ENCODE data around the gene MAGI2.
A peak's percentile ranks its signal among the peaks of the same experiment; 100 is the strongest.

The MAGI2 gene

DNA sequence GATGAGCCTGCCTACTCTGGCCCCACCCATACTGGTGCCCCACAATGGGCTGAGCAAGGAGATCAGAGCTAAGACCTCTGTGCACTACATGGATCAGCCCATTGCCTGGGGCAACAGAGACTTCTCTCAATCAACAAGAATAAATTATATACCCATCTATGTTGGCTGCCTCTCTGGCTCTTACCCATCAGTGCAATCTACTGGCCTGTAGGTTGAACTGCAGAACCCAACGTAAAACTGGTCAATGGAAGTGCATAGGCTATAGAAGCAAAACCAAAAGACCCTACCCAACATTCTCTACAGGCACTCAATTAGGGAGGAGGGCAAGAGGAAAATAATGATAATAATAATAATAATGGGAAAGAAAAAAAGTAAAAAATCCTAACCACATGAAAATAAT lies 574.3 kb downstream of the MAGI2 start:
- DNase-seq: no peak

DNA sequence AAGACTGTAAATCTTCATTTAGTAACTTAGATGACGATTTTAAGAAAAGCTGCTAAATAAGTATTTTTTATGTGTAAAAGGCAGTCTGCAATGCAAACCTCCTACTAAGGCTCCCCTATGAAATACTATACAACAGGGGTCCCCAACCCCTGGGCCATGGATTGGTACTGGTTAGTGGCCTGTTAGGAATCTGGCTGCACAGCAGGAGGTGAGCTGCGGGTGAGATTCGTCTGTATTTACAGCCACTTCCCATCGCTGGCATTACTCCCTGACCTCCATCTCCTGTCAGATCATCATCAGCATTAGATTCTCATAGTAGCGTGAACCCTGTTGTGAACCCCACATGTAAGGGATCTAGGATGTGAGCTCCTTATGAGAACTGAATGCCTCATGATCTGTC lies 580.4 kb downstream of the MAGI2 start:
- no peak for DNase-seq

DNA sequence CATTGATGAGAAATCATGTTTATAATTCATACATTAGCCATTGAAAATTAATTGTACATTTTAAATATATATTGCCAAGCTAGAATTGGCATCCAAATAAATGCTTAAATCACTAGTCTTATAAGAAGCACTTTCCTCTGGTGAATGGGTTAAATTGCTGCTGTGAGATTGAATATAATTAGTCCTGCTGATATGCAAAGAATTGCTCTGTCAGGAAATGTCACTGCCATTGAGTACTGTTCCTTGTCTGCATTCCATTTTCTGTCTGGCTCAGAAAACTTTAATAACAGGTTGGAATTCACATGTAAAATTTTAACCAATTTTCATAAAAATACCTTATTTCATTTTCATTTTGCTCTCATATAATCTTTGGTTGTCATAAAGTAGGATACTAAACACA lies 589.1 kb downstream of the MAGI2 start:
- no peak for DNase-seq

DNA sequence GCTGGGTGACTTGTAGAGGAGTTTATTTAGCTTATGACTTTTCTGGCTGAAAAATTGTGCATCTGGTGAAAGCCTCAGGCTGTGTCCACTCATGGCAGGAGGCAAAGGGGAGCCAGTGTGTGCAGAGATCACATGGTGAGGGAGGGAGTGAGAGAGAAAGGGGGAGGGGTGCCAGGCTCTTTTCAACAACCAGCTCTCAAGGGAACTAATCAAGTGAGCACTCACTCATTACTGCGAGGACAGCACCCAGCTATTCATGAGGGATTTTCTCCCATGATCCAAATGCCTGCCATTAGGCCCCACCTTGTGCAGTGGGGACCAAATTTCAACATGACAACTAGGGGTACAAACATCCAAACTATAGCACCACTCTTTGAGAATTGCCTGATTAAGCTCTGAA lies 590.2 kb downstream of the MAGI2 start:
- DNase-seq: no peak

DNA sequence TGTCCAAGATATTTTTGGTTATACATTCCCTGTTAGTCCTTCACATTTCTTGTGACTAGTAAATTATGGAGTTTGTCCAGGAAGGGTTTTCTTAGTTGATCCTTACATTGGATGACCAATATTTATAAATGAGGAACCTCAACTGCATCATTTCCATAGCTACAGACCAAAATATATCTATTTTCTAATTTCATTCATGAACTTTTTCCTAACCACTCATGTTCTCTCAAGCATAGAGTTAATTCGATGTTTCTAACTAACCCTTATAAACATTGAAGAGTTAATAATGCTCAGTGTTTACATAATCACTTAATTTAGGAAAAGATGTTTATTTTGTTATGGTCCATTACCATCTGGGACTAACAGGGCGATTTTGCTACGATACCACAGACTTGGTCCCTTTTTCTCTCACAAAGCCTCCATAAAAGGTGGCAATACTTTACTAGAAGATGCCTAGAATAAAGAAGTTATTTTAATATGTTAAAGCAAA lies 591.0 kb downstream of the MAGI2 start:
- no peak for DNase-seq

DNA sequence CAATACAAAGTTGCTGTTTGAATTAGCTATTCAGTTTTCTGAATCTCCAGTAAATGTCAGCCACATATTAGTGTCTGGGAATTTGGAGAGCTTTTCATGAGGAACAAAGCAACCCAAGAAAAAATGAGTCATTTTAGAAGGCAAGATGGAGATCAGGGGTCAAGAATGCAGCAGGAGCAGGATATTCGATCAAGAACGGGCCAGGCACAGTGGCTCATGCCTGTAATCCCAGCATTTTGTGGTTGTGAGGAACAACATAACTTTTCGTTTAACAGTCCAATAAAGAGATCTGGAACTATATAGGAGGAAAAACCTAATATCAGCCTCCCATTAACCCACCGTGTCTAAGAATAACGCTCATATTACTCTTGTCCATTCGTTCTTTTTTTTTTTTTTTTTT lies 600.5 kb downstream of the MAGI2 start:
- DNase-seq: peak; percentile 67

DNA sequence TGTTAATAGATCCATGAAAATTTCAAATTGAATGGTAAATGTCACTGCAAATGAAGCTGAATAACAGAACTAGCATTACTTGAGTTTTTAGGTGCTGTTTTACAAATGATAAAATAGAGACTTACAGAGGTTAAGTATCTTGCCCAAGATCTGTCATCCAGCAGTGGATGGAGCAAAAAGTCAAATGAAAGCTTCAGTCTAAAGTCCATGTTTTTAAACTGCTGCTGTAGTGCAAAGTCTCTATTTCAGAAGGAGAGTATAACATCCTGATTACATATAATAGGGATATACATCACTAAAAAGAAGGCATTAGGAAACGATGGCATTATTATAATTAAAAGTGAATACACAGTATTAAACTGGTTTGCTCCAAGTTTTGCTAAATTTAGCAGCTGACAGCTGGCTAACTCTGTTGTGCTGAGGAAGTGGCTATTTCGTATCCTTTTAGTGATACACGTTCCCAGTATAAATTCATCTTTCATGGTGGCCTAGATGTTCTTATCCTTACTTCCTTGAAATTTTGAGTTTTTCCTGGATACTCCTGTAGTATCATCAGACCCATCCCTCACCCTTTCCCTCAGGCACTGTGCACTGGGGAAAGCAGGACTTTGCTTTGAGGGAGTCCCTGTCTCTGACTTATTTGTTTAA lies 603.2 kb downstream of the MAGI2 start:
- no peak for DNase-seq

DNA sequence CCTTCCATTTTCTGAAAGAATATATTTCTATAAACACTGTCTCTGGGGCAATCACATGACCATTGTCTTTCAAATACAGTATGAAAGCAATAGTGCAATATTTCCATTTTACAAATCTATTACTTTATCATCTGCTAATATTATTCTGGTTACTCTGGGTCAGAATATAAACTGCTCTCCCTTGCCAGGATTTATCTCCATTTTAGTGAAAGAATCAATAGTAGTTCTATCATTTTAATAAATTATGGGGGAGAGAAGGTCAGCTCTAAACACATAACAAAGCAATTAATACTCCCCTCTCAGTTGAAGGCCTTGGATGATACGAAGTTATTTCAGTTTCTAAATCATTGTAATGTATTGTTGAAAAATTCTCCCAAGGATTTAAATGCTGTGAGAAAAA lies 608.3 kb downstream of the MAGI2 start:
- no peak for DNase-seq

DNA sequence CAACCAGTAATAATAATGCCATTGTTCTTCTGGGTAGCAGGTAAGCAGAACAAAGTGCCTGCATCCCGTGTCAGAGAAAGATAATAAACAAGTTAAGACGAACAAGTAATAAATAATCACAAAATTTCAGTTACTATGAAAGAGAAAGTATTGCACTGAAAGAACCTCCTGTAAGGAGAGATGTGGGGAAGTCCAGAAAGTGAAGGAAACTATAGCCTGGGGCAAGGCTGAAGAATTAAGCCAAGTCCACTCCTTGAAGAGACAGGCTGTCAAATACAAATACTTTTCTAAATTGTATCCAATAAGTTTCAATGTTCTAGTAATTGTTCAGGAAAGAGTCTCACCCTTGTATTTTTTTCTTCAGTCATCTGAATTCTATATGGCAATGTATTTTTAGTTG lies 611.4 kb downstream of the MAGI2 start:
- DNase-seq: no peak

DNA sequence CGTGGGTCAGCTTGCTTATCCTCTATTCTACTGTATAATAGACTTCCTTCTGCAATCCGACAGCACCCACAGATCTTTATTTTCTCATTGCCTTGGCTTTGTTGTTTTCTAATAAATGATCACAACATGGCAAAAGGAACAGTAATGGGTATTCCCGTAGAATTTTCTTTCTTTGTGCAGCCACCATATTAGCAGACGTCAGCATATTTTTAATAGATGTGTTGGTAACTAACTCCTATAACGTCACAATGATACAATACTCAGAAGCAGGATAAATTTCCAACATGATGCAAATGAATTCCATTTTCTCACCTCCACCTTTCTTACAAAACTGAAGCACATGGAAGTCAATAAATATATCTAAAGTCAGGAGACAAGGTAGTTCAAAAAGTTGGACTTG lies 617.6 kb downstream of the MAGI2 start:
- no peak for DNase-seq

DNA sequence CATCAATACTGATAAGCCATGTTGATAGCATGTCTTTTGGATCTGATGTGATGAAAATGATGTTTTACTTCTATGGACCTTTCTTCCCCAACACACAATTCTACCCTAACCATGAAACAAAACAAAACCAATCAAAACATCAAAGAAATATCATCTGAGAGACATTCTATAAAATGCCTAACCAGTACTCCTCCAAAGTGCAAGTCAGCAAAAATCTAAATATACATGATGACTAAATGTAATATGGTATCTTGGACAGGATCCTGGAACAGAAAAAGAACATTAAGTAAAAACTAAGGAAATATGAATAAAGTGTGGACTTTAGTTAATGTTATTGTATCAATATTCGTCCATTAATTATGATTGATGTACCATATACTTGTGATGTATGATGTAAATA lies 625.1 kb downstream of the MAGI2 start:
- no peak for DNase-seq

DNA sequence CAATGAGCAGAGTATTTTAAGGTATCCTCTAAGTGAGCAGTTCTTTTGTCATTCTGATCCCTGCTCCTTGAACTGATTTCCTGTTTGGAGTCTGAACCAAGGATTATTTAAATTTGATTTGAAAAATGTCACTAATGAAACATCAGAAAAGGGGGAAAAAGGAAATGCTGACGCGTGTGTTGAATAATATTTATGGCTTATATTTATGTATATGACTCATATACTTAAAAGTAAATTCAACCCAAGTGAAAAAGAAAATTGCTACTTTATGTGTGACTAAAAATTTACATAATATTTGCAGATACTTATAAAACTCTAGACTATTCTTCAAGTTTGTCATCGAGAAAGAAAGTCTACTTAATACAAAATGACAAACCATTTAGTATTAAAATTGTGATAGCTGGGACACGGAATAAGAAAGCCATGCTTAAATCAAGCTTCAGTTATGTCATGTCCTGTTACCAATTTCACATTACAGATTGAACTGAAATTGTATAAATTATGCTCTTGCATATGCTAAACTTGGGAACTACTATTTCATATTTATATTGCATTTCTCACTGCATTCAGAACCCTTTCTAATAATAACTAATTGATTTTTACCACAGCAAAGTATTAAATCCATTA lies 649.9 kb downstream of the MAGI2 start:
- no peak for DNase-seq

DNA sequence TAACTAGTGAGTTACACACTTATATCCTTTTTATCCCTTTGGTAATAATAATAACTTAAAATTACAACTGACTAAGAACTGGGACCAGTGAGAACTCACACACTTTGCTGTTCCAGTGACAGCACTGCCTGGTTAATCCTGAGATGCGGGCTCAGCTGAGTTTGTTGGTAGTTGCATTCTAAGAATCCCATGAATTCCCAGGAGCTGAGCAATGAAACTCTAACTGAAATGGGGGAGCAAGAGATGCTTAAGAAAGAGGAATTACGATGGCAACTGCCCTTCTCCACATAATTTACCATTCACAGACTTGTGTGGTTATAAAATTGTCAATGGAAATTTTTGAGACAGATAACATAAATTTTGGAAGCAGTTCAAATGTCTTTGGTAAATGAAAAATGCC lies 659.4 kb downstream of the MAGI2 start:
- DNase-seq: no peak

DNA sequence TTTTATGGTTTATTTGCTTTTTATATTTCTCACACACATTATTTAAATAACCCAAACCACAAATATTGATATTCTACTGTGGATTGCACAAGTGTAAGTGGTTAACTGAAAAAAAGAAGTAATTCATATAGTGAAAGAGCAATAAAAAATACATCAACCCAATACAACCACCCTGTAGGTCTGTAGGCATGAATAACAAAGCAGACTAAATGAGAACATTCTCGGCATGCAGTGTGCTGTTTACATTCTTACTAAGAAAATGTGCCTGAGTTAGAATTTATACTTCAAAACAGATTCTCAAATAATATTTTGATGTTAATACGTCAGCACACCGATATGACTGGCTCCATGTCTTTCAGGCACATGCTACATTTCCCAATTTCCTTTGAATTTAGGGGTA lies 660.8 kb downstream of the MAGI2 start:
- no peak for DNase-seq

DNA sequence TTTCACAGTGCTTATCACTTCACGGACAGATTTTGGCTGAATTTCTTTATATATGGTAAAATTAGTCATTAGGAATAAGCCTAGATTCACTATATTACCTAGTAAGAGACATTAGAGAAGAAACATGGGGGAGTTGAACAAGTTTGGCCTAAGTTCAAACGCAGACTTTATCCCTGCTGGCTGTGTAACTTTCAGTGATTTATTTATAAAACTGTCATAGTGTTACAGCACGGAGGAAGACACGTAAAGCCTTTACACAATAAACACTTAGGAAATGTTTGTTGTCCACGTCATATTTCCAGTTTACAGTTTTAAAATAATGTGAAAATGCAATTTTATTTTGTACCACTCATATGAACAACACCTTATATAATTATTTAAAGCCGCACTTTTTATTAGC lies 661.5 kb downstream of the MAGI2 start:
- DNase-seq: peak; percentile 50

DNA sequence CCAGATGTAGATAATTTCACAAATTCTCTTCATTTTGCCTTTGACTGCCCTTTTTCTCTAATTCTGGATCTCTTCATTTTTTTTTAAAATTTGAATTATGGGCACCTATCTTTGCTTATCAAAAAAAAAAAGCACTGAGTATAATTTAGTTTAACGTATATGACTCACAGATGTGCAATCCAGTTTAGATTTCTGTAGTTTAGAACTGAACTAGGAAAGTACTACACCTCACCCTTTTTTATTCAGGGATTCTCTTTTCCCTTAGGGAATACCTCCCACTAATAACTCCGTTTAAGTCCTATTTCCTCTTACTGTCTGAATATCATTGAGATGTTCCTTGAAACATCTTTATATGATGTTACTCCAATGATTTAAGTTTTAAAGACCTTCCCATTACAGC lies 665.0 kb downstream of the MAGI2 start:
- DNase-seq: no peak

DNA sequence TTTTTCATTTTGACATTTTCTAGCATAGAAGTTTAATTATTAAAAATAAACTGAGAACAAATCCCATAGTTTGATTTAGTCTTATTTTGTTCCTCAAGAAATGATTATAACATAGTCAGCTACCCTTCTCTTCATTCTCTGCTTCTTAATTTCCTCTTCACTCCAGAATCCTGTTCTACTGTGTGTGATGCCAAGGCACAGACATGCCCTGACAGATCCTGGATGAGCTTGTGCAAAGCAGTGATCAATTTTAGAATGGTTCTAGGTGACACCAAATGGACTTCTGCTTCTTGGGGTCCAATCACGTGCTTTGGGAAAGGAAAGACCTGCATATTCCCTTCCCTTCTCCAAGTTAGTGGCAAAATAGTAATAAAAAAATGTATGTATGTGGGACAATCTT lies 665.6 kb downstream of the MAGI2 start:
- no peak for DNase-seq

DNA sequence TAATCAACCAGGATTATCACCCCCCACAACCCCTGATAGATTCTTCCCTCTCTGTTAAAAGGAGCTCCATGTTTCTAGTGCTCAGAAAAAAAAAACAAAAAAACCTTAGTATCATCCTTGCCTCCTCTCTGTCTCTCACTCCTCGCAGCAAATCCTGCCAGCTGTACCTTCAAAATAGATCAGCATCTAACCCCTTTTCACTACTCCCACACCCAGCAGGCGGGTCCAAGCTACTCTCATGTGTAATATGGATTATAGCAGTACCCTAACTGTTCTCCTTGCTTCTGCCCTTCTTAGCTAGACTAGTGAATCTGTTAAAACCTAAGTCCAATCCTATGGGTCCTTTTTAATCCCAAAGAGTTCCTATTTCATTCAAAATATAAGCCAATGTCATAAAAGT lies 667.4 kb downstream of the MAGI2 start:
- no peak for DNase-seq

DNA sequence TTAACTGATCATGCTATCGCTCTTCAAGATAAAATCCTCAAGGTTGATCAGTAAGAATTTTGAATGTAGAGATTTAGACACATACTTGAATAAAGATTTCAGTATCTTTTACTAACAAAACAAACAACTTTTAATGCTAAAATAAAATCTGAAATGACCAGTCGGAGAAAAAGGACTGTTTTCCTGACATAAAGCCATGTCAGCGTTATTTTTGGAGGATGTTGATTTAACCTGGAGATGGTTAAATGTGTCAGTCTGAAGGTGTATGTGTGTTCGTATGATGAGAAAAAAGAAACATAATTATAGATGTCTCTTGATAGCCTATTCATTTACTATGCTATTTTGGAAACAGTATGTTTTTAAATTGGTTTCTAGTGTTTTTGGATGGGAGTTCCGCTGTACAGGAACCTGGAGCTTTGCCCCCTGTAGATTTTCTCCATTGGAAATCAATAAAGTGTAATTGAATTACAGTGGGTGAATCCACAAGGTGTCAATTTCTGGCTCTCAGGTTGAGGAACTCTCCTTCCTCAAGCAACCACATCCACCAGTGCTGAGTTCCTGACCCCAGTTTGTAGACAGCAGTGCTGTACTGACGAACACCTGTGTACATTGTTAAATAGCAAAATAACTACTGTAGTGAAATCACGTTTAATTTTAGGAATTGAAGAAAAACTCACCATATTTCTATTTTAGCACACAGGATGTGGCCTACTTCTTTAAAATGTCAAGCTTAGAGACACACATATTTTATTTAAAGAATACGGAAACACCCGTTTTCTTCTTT lies 670.1 kb downstream of the MAGI2 start:
- DNase-seq: no peak

DNA sequence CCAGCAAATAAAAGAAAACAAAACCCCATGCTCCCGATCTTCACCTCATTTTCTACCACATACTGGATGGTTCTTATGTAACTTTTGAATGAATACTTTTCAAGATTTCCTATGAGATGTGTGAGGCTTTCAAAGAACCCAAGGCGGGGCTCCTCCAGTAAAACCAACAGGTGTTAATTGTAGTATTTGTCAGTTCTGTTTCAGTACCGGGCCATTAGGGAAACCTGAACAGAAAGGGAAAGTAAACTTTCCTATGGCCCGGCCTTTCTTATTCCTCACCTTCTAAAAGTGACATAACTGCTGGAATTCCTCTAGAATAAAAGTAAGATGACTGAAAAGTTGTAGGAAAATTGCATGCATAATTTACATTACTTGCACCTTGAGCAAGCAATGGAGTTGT lies 672.9 kb downstream of the MAGI2 start:
- DNase-seq: no peak

DNA sequence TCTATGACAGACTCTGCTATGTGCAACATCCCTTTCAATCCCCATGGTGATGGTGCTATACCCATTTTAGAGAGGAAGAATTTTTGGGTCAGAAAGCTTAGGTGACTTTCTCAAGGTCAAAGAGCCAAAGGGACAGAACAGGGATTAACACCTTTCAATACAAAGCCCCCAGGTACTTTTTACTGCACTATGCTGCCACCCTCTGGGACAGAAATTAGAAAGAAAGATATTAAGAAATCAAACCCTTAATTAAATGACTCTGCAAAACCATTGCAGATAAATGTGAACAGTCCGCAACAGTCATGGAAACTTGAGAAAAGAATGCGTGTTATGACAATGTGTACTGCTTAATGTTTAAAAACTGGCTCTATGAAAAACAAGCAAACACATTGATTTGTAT lies 673.7 kb downstream of the MAGI2 start:
- no peak for DNase-seq

DNA sequence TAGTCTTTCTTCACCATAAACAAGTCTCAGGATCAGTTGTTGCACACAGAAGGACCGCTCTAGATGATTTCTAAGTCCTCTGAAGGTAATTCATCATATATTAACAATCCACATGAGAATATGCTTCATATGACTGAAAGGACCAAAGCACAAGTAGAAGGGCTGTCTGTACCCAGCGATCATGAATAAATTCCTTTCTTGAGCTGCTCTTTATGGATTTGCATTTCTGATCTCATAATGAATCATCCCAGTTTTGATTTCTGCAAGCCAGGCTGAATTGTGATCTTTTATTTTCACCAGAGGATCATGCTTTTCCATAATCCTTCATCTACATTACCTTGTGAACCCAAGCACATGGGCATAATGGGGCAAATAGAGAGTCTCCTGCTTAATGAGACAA lies 675.6 kb downstream of the MAGI2 start:
- peak; percentile 63 for DNase-seq

DNA sequence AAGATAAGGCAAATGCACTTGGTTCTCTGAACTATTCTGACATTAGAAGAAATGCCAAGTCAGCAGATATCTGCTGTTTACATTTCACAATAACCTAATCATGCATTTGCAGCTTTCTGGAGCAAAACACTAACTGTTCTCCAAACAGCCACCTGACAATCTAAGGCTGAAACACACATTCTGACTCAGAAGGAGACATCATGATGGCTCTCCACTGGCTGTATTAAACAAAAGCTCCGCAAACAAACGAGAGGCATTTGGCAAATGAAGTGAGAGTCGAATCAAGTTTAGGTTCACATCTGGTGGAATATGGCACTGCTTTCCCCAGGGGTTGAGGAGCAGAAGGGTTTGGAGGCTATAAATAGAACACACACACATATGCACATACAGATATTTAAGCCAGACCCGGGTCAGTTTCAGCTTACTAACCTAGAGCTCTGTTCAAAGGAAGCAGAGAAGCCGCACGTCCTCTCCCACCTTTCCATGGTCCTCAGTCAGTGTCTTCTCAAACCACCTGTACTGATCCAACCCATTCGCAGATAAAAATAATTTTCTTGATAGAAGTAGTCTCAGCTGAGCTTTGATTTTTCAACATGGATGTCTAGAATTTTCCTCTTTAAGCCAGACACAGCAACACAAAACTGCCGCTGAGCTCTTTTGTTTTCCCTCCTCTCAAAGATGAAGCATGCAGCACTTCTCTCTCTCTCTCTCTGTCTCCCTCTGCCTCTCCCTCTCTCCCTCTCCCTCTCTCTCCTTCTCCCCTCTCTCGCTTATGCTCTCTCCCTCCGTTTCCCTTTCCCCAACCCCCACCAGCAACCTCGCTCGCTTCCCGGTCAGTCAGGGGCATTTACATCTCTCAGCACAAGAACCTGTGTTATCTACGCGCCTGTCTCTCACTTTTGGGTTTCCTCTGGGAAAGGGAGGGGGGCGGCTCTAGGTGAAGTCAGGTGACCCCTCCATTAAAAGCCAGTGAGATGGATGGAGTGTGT lies 682.8 kb downstream of the MAGI2 start:
- peak; percentile 44 for DNase-seq
